Colon (tissue), 2 donors: ENCODE results near the gene CALU.

ENCODE experiments used
- FAIRE-seq: peaks from 2 replicates; lab custom pipeline; 2012; peaks lifted over from hg19 to GRCh38; lab: Jason Lieb, UNC
- donor health status: control.
- donor health status: control.

The CALU gene

DNA sequence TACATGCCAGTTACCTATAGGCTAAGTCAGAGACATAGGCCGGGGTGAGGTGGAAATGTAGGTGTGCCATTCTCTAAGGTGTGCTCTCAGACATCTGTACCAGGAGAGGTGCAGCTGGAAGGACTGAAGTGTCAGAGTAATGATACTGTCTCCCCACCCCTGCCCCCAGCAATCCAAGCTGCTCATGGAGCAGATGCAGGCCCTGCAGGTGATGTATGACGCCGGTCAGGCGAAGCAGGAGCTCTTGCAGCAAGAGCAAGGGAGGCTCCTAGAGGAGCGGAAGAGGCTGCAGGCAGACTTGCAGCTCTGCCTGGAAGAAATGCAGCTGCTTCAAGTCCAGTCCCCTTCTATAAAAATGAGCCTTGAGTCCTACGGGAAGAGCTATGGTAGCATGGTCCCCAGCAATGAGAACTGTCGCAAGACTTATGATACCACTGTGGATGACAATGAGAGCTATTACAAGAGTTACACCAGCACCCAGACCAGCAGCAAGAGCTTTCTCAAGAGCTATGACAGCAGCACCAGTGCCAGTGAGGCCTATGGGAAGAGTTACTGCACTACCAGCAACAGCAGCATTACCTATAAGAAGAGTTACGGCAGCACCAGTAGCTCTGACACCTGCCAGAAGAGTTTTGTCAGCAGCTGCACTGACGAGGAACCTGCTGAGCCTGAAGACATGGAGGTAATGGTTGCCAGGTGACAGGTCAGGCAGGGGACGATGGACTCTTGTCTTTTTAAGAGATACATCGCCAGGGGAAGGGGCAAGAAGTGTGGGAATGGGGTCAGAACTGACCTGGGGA is 72.7 kb downstream of the CALU start:
- no peak for FAIRE-seq

GRCh38 chr7:128812514-128813168 is 73.5 kb downstream of the CALU start:
- no peak for FAIRE-seq

- FAIRE-seq, result no peak
Measured at GRCh38 chr7:128814499-128814898, 75.3 kb downstream of the CALU start.

DNA sequence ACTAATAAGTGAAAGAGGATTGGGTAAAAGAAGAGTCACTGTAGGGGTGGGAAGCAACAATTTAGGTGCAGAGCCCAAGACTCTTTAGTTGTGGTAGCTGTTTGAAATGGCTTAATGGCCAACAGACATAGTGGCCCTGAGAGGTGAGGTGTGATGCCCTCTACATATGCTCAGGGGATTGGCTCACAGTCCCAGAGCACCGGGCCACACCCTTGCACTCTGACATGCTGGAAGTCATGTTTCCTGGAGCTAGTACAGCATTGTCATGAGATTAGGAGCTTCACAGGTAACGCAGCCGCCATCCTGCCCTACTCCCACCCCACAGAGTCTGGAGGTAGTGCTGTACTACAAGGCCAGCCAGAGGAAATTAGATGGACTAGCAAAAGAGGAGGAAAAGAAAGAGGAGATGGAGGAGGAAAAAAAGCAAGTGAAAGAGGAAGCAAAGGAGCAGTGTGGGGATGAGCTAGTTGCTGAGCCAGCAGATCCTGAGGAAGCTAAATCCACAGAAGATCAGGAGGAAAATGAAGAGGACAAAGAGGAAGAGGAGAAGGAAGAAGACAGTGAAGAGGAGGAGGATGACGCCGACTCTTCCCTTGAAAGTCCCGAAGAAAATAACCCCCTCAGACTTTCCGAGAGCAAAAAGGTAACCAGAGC is 76.3 kb downstream of the CALU start:
- FAIRE-seq, result no peak

- FAIRE-seq, result no peak
Measured at GRCh38 chr7:128818694-128819093, 79.5 kb downstream of the CALU start.
